Measurements from ENCODE around the gene ARFRP1. TPM values are rescaled to one million over a fixed set of nuclear protein-coding genes. Genes with fewer than 3 reads are reported as not detected.
A peak's percentile ranks its signal among the peaks of the same experiment; 100 is the strongest.

Gene ARFRP1
- total RNA-seq, 4 donors from 2014 or later: 26.9 to 35.1 (median 27.8) TPM

- DNase-seq (no peak), ATAC-seq (peak; percentile 3 to 5)
- TF ChIP-seq POLR2A (IDR thresholded peaks at IDR 0.05) (no peak), CTCF (IDR thresholded peaks at IDR 0.05 in 4 of 5, conservative IDR thresholded peaks at IDR 0.05 in 1 of 5) (no peak)
- in situ Hi-C loops (cut with MboI; ENCODE audit: low sequenced_read_pairs in 4 of 4): loop anchor here in 1 of 4 donors (10.0 kb wide), 1 partner anchor 57 kb away; no protein-coding TSS in a partner anchor
- peak overlapping the region; percentile 78 to 94 (median 89) for H3K4me3 ChIP-seq
- peaks cover 22 to 33% of the 10 kb centered on the region in 2 donors for H3K4me1 ChIP-seq
- no peaks in the 10 kb centered on the region for H3K9me3 ChIP-seq
- intact Hi-C loops (cut with DNase I; ENCODE audit: low total_unique reads): no loop called here
- peaks cover 0 to 14% of the 10 kb centered on the region in 2 donors for H3K36me3 ChIP-seq
- H3K27me3 ChIP-seq: peaks cover 4 to 7% (median 4%) of the 10 kb centered on the region in 3 donors
- H3K27ac ChIP-seq: peak overlapping the region; percentile 91 to 96 (median 92)
Observed at GRCh38 chr20:63657260-63657936, 50.4 kb downstream of the ARFRP1 start.

DNA sequence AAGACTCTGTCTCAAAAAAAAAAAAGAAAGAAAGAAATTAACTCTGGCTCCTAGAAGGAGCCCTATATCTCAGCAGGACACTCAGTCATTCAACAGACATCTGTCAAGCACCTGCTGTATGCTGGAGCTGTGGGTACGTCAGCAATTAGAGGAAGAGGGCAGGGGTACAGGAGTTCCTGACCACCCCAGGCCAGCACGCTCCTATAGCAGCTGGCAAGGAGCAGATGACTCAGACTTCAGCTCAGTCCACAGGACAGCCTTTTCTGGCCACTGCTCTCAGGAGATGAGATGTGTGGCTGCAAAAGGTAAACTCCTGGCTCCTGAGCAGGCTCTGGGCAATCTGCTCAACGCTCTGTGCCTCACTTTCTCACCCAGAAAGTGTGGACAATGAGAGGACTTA, 51.3 kb downstream of the ARFRP1 start:
- H3K4me1 ChIP-seq: peaks cover 22 to 33% of the 10 kb centered on the region in 2 donors
- H3K4me3 ChIP-seq: no peak overlapping the region
- TF ChIP-seq CTCF (IDR thresholded peaks at IDR 0.05 in 4 of 5, conservative IDR thresholded peaks at IDR 0.05 in 1 of 5): no peak
- DNase-seq (no peak), ATAC-seq (no peak)
- intact Hi-C loops (cut with DNase I; ENCODE audit: low total_unique reads) (no loop called here), in situ Hi-C loops (cut with MboI; ENCODE audit: low sequenced_read_pairs in 4 of 4) (loop anchor here in 1 of 4 donors (10.0 kb wide), 1 partner anchor 58 kb away; no protein-coding TSS in a partner anchor)
- H3K27me3 ChIP-seq: peaks cover 13 to 15% (median 13%) of the 10 kb centered on the region in 3 donors
- no peaks in the 10 kb centered on the region for H3K9me3 ChIP-seq
- peak overlapping the region in 1 of 4 donors; percentile 96 for H3K27ac ChIP-seq
- peaks cover 0 to 12% of the 10 kb centered on the region in 2 donors for H3K36me3 ChIP-seq

GRCh38 chr20:63655249-63655648, 52.5 kb downstream of the ARFRP1 start:
- DNase-seq (no peak), ATAC-seq (no peak)
- Histone ChIP-seq H3K9me3 (no peaks in the 10 kb centered on the region), H3K27ac (no peak overlapping the region), H3K4me3 (no peak overlapping the region), H3K4me1 (peaks cover 22 to 33% of the 10 kb centered on the region in 2 donors), H3K27me3 (peaks cover 15 to 21% (median 18%) of the 10 kb centered on the region in 3 donors), H3K36me3 (peaks cover 0 to 5% of the 10 kb centered on the region in 2 donors)
- in situ Hi-C loops (cut with MboI; ENCODE audit: low sequenced_read_pairs in 4 of 4): loop anchor here in 1 of 4 donors (10.0 kb wide), 1 partner anchor 60 kb away; no protein-coding TSS in a partner anchor
- intact Hi-C loops (cut with DNase I; ENCODE audit: low total_unique reads): no loop called here
- TF ChIP-seq CTCF (IDR thresholded peaks at IDR 0.05 in 4 of 5, conservative IDR thresholded peaks at IDR 0.05 in 1 of 5): no peak
- TF ChIP-seq POLR2A (IDR thresholded peaks at IDR 0.05): no peak

GRCh38 chr20:63653974-63654668, 53.7 kb downstream of the ARFRP1 start:
- Histone ChIP-seq H3K9me3 (no peaks in the 10 kb centered on the region), H3K36me3 (no peaks in the 10 kb centered on the region), H3K27ac (peak overlapping the region in 1 of 4 donors; percentile 25), H3K4me1 (peaks cover 18 to 27% of the 10 kb centered on the region in 2 donors), H3K27me3 (peaks cover 15 to 21% (median 18%) of the 10 kb centered on the region in 3 donors), H3K4me3 (peak overlapping the region in 2 of 4 donors; percentile 42 to 48)
- DNase-seq (no peak), ATAC-seq (no peak)
- intact Hi-C loops (cut with DNase I; ENCODE audit: low total_unique reads) (no loop called here), in situ Hi-C loops (cut with MboI; ENCODE audit: low sequenced_read_pairs in 4 of 4) (loop anchor here in 1 of 4 donors (10.0 kb wide), 1 partner anchor 61 kb away; no protein-coding TSS in a partner anchor)
- TF ChIP-seq CTCF (IDR thresholded peaks at IDR 0.05 in 4 of 5, conservative IDR thresholded peaks at IDR 0.05 in 1 of 5): no peak
- TF ChIP-seq POLR2A (IDR thresholded peaks at IDR 0.05): no peak

Data from gastrocnemius medialis (tissue), 4 donors.